MM.1S (cell line): ENCODE data around the gene FAM181B.

Source experiments
- CTCF ChIP-seq: fragments of 300-600 bp; sonication (generic); IDR thresholded peaks from 2 replicates; pipeline ENCODE4 v1.5.1; 2016; ENCODE audit warnings: antibody characterized with exemption, low read length, mixed read lengths
- EZH2 ChIP-seq: fragments of 300-600 bp; sonication (generic); optimal IDR thresholded peaks from 2 replicates; pipeline ENCODE3; 2017; ENCODE audit warnings: low read depth, mild to moderate bottlenecking, antibody characterized with exemption, low read length, mixed read lengths
- EZH2phosphoT487 ChIP-seq: fragments of 300-600 bp; sonication (generic); IDR thresholded peaks from 2 replicates; pipeline ENCODE4 v1.6.1; 2018; ENCODE audit warnings: antibody characterized with exemption, low read length

- TF ChIP-seq CTCF (no peak), EZH2 (no peak), EZH2phosphoT487 (no peak)
These were observed 2.9 kb downstream of the FAM181B start for GRCh38 chr11:82730754-82731153.
